Measurements from ENCODE around the gene HINT2.
A peak's percentile ranks its signal among the peaks of the same experiment; 100 is the strongest.

The HINT2 gene

DNA sequence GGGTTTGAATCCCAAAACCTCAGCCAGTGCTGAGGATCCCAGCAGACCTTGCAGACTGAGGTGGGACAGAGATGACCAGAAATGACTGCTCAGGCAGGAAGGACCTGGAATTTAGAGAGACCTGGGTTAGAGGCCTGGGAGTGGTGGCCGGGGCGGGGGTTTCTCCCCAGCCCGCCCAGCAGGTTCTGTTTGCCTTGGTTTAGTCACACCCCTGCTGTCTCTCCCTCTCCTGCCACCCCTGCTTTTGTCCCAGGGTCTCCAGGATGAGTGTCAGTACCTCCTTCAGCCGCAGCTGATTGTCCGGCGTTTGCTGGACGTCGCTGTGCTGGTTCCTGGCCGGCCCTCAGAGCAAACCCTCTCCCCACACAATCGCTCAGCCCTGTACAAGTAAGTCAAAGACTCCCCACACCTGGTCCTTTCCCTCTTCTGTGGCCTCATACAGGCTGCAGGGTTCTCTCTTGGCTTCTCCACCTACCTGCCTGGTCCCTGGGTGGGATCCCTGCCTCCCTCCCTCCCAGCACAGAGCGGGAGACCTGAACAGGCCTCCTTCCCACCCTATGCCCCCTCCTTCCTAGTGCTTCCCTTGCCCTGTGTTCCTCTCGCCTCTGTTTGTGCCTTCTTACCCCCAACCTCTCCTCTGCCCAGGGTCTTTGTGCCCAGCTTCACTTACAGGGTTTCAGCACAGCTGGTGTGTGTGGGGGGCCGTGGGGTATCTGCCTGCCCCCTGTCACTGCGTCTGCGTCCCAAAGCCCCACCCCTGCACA lies 26.2 kb upstream of the HINT2 start:
- DNase-seq, result no peak

DNA sequence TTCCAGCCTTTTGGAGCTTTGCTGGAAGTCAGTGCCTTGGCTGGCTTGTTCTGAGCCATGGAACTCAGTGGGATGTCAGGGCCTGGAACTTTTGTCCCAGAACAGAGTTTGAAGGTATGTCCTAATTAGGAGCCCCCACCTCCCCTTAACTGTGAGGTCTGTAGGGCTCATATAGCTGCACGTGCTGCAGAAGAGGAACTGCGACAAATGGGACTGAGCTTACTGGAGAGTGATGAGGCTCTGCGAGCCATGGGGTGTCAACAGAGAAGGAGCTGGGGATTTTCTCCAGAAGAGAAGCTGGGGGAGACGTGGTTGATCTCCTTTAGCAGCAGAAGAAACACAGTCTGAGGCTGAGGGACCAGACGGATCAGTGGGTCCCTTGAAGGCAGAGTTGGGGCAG lies 25.1 kb upstream of the HINT2 start:
- DNase-seq, result no peak

DNA sequence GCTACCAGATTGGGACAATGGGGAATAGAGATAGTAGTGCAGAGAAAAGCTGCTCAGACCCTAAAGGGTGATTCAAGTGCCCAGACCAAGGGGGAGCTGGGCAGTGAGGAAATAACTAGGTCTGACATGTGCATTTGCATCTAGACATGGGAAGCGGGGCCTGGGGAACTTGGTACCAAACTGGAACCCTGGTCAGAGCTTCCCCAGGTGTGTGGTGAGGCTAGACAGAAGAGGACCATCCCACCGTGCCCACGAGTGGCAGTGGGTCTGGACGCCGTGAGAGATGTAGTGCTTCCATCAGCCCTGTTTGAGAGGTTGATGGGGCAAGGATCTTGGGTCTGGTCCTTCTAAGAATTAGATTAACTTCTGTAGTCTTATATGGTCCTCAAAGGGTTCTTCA lies 21.8 kb upstream of the HINT2 start:
- no peak for DNase-seq

DNA sequence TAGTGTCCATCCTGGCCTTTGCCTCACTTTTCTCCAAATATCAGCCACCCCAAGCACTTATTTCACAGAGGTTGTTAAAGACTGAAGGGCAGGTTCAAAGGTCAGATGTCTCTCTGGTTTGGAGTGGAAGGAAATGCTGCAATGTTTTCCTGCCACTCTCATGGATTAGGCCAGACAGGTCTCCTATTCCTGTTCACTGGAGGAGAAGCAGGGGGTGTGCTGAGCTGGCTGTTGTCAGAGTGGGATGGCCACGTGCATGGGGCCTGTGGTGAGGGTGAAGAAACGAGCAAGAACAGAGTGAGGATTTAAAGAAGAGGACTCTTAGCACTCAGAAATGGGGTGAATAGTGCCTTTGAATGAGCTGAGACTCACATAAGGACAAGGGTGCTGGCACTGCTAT lies 20.9 kb upstream of the HINT2 start:
- no peak for DNase-seq

DNA sequence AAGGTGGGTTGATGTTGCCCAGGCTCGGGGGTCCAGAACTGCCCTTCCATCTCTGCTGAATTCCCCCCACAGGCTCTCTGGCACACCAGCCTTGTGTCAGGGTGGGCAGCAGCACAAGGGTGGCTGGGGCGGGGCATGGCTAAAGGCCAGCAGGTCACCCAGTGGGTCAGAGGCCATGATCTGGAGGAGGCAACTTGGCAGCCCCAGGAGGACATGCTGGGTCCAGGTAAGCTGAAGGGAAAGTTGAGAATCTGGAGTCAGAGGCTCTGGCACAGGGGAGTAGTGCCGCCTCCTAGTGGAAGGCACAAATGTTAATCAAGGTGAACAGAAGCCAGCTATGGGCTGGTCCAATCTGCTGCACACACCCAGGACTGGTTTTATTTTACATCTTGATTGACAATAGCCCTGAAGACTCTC lies 20.4 kb upstream of the HINT2 start:
- no peak for DNase-seq

DNA sequence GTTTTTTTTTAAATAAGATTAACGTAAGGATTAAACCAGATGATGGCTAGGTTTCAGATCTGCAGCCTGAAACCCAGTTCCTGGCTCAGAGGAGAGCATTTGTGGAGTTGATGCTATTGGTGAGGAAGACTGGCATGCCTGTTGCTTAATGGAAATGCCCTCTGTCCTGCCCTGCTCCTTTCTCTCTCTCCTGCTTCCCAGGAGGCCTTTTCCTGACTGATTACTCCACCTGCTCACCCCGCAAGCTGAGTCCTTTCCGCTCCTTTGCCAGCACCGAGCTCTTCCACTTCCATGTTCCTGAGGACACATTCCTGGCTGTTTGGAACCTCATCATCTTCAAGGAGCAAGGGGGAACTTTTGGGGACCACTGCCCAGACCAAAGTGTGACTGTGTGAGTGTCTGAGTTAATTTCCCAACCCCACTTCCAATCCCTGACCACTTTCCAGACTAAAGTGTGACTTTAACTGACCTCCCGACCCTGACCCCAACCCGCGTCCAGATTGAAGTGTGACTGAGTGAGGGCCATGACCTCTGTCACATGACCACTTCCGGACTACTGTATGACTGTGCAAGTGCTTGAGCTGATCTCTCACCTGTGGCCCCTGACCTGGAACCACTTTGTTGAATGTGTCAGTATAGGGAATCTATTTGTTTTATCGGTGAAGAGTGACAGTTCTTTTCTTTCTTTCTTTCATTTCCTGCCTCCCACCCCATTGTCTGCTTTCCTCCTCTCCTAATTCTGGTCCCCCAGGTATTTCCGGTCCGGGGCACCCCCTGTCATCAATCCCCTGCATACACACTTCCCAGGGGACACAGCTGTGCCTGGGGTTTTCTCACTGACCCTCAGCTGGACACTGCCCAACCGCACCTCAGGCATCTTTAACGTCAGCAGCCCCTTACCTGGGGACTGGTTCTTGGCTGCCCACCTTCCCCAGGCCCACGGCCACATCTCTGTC lies 19.7 kb upstream of the HINT2 start:
- no peak for DNase-seq

DNA sequence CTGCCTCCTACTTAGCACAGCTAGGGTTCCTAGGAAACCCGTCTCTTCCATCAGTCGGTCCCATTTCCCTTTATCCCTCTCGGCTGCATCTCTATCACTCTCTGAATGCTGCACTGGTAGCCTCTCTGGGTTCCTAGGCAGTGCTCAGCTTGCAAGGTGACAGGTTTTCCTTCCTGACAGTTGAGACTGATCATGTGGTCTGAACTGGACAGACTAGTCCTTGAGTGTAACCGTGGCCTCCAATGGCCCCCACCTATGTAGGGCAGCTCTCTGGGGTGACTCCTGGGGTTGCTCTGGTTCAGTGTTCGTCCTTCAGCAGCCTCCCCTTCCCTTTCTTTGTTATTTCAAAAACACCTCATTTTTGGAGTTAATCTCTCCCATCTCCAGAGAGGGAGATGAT lies 18.0 kb upstream of the HINT2 start:
- DNase-seq, result no peak

DNA sequence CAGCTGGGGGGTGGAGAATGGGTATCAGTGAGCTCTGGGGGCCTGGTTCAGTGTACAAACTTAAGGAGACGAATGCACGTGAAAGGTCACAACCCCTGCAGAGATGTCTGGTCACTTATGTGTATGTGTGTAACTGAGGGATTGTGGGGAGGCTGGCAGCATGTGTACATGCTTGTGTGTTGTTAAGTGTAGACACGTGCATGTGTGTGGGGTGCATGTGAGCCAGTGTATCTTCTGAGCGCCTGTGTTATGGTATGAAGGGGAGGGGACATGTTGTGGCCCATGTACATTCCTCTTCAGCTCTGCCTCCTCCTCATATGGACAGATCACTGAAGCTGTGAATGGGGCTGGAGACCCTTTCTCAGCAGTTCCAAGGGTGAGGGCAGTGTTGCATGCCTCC lies 16.2 kb upstream of the HINT2 start:
- no peak for DNase-seq

DNA sequence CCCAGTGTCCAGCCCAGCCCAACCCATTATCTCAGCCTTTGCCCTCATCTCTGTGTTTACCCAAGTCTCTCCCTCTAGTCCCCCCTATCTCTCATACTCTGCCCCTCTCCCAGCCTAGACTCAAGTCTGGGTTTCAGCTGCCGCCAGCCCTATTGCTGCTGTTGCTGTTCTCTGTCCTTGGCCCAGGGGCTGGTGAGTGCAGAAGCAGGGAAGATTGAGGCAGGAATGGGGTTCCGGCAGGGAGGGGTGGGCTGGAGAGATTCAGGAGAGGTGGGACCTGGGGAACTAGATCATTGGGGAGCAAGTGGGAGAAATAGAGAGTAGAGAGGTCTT lies 14.9 kb upstream of the HINT2 start:
- no peak for DNase-seq

DNA sequence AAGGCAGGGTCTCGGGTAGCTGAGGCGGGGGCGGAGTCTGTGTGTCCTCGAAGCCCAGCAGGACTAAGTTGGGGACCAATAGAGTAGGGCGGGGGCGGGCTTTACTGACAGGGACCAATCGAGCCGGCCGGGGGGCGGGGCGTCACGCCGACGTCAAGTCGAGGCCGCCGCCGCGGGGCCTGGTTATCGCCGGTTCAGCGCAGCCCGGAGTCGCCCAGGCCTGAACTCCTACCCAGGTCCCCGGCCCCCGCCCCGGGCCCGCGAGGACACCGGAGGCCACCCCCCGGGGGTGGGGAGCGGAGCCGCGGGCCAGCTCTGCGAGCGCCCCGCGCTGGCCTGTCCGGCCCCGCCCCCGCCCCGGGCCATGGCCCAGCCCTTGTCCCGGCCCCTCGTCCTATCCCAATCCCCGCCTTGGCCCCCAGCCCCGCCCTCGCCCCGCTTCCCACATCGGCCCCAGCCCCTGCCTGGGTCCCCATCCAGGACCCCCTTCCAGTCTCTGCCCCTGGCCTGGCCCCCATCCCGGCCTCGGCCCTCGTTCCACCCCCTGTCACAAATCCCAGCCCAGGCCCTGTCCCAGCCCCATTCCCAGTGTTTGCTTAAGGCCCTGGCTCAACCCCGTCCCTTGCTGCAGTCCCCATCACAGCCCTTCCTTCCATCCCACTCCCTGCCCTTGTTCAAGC lies 14.4 kb upstream of the HINT2 start, which contains the start of gene TMEM8B:
TMEM8B (plus strand) TSS at position 145 of the 680 bp plus-strand sequence; CDS start at position 365, 220 bp downstream.
- DNase-seq, result peak; percentile 78 to 91

DNA sequence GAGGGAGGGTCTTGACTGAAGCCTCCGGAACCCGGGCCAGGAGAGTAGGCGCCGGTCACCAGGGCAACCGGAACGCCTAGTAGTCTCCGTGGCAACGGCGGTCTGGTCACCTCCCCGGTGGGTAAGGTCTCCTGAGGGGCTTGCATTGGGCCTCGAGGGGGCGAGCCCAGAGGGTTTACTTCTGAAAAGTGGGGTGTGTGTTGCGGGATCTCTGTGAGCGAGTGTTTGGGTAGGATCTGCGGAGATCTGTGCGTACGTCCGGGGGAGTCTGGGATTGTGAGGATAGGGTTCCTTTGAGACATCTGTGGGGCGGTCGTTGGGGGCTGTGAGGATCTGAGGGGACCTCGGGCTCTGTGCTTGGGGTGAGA lies 13.9 kb upstream of the HINT2 start, which contains the start of gene FAM221B:
FAM221B (minus strand) TSS at position 17 of the 368 bp plus-strand sequence. CDS start 2,571 bp downstream, outside the sequence.
- DNase-seq, result no peak

DNA sequence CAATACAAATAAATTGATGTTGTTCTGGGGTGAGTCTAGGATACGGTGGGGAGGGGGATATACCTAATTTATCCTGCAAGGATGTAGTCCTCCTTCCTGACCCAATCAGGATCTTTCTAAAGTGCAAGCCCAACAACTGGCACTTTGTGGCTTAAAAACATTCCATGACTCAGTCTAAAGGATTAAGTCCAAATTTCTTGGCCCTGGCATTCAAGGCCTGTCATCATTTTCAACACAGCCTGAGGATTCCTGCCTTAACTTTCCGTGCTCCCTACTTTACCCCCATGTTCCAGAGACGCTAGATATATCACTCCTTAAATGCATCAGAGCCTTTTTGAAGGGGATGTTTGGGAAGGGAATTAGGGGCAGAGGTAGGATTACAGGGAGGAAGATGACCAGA lies 12.6 kb upstream of the HINT2 start:
- no peak for DNase-seq

DNA sequence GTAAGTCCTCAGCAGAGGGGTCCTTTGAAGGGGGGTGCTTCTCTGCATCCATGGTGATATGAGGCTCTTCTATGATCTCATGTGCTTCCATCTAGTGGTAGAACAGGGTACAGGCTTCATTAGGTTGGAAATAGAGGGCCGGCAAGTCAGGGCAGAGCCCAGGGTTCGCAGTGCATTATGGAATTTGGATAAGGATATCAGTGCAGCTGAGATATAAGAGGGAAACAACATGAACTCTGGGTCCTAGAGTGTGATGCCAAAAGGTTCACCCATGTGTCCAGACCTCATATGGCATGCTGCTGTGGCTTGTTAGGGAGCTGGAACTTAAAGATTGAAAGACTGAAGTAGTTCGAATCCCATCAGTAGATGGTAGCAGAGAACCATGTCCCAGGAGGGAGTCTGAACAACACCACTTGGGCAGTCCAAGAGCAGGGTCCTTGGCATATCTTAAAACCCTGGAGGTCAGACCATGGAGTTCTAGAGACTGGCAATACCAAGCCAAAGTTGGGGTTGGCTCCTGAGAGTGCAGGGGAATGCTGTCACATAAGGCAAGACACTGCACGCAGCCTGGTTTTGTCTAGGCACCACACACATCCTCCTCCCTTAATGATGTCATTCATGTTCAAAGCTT lies 11.3 kb upstream of the HINT2 start:
- DNase-seq, result peak; percentile 60 to 70

DNA sequence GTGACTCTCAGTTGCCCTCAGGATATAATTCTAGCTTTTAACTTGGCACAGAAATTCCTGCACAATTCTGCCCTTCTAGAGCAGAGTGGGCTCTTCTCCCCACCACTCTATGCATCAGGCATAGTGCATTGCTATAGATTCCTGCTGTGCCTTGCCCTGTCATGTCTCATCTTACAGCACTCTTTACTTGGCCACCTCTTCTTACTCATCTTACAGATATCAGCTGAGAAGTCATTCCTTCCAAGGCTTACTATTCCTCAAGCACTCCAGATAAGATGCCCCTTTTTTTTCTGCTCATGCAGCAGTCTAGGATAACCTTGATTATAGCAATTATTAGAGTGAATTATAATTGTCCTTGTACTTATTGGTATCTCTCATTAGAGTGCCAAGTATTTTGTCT lies 8.1 kb upstream of the HINT2 start:
- DNase-seq, result no peak

DNA sequence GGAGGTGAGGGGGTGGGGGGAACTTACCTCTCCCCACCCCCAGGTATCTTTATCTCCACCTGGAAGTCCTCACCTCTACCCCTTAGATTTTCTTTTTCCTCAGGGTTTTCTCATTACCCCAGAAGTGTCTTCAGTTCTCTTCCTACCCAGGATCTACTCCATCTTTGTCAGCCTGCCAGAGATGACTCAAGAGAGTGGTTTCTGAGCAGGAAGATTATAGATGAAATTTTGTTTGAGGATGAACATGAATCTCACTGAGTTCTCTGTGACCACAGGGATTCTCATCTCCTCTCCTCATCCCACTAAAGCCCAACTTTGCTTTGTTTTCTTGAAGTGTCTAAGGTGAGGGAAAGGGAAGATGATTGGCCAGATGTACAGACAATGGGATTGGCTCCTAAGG lies 5.2 kb upstream of the HINT2 start:
- DNase-seq, result no peak

DNA sequence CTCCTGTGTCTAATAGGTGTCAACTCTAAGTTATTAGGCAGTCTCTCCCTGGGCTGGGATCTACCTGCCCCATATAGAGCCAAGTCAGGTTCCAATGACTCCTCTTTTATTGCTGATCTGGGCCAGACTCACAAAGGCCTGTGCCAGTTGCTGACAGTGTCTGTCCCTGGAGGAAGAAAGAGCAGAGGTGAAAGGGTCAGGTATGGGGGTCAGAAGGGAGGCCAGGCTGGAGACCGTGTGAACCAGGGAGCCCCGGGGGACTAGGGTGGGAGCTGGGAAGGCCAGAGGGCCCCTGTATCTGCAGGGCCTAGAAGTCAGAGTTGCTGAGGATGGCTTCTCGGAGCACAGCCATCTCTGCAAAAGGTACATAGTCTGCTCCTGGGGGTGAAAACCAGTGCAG lies 3.5 kb upstream of the HINT2 start:
- DNase-seq, result no peak

DNA sequence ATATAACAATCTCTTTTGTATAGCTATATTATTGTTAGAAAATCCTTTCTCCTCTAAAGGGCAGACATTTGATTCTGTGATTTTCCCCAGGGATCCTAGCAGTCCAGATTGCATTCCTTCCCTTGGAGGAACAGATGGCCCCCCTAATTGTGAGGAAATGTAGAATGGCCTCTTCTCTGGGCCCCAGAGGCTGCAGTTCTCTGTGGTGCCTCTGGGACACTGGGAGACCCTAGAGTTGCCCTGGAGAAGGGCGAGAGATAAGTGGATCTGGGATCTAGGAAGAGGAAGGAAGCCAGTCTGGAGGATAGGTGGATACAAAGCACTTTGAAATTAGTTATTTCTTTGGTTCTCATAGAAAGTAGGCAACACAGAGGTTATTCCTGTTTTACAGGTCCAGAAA lies 1.9 kb upstream of the HINT2 start:
- DNase-seq, result no peak

DNA sequence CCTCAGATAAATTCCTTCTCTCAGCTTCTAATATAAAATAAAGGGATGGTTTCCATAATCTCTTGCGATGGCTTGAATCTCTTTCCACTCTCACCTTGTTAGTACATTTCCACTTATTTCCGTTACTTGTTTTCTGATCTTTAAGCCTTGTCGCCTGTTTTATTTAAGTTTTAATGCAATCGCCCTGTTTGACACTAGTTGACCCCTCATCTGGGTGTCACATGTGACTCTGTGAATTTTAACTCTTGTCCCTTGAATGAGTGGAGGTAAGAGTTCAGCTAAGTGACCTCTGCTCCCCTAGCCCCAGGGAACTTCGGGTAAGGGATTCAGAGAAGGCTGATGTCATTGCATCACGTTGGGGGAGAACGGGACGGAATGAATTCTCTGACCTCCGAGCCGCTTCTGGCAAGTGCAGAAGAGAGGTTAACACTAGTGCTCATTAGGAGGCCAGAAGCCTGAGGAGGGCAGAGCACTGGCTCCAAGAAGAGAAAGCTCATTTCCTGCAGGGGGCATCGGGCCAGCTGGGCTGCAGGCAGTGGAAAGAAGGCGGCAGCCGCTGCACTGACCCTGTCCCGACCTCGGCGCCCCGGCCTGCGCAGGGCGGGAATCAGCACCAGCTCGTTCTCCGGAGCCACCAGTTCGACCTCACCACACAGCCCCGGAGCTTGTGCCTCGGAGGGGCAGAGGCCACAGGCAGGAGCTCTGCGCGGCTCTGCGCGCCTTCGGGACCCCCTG lies 569 bp downstream of the HINT2 start:
- DNase-seq, result peak; percentile 64 to 67

DNA sequence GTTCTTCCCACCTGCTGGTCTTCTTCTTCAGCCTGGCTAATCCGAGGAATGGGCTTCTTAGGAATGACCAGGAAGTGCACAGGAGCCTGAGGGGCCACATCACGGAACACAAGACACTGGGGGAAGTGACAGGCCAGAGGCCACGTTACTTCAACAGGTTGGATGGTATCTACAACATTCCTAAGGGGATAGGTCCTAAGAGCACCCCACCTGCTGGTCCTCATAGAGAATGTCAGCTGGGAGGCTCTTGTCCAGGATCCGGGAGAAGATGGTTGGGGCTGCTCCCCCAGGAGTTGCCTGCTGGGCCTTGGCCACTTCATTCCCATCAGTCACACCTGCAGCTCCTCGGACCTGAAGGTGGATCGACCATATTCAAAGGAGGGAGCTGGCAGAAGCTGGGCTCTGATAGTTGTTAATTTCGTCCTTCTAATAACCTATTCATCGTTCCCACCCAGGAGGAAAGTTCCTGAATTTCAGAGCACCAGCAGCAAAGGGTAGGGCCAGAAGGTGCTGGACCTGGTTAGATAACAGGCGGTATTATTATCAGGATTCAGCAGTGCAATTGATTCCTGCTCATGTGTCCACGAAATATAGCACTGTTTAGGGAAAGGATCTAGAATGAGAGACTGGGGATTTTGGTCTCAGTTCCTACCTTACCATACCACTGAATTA lies 1.3 kb downstream of the HINT2 start:
- DNase-seq, result no peak

DNA sequence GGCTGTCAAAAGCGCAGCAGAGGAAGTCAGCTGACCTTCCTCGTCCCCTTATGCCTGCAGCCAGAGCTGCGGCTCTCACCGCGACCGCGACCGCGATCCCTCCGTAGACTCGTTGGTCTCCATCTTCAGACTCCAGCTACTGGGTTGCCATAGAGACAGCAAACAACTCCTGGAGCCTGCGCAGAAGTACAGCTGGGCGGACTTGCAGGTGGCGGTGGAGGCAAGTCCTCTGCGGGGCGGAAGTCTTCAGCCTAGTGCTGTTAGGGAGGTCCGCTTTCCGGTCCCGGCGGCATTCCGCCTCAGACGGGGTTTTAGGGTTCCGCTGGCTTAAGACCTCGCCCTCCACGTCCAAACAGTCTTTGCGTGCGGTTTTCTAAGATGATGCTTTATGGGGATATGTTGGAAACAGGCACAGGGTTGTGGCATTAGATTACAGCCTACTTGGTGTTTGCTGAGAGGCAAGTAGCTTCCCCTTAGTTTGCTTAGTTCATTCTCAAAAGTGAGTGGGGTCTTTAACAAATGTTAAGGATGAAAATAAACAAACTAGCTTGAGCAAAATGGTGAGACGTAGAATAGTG lies 2.7 kb downstream of the HINT2 start, which contains the start of gene SPAG8:
SPAG8 (minus strand) TSS at position 238 of the 578 bp plus-strand sequence; CDS start at position 123, 115 bp downstream.
- peak; percentile 94 to 97 for DNase-seq

All from inflammatory macrophage (primary cell).